ENCODE measurements around the gene BRCC3.

The BRCC3 gene

DNA sequence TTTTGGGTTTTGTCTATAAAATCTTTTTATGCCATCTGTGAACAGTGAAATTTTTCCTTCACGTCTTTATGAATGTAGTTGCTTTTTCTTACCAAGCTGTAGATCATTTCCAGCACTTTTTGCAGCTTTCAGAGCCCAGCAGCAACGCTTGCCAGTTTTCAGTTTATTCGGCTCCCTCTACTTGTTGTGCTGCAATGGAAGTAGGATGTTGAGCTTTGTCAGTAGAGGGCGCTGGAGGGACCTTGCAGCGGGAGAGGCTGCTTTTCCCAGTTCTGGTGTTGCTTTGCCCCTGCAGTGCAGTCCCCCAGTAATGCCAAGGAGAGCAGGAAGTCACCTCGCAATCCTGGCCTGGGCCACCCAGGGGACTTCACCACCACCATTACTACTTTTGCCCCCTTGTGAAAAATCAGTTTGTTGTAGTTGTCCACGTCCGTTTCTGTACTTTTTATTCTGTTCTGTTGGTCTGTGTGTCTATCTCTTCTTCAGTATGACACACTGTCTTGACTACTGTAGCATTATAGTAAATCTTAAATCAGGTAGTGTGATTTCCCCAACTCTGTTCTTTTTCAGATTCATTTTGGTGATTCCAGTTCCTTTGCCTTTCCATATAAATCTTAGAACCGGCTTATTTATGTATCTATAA lies 22.2 kb upstream of the BRCC3 start:
- TF ChIP-seq, protein P1, sequence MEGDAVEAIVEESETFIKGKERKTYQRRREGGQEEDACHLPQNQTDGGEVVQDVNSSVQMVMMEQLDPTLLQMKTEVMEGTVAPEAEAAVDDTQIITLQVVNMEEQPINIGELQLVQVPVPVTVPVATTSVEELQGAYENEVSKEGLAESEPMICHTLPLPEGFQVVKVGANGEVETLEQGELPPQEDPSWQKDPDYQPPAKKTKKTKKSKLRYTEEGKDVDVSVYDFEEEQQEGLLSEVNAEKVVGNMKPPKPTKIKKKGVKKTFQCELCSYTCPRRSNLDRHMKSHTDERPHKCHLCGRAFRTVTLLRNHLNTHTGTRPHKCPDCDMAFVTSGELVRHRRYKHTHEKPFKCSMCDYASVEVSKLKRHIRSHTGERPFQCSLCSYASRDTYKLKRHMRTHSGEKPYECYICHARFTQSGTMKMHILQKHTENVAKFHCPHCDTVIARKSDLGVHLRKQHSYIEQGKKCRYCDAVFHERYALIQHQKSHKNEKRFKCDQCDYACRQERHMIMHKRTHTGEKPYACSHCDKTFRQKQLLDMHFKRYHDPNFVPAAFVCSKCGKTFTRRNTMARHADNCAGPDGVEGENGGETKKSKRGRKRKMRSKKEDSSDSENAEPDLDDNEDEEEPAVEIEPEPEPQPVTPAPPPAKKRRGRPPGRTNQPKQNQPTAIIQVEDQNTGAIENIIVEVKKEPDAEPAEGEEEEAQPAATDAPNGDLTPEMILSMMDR (IDR thresholded peaks at IDR 0.05; ENCODE audit: low read length) = peak; percentile 51
- TF ChIP-seq EZH2phosphoT487 (IDR thresholded peaks at IDR 0.05; ENCODE audit: low read length) (no peak), EZH2 (optimal IDR thresholded peaks at IDR 0.05; ENCODE audit: low read depth, low read length) (no peak)
- no peak overlapping the region for H3K27ac ChIP-seq (ENCODE audit: low read length)
- H3K36me3 ChIP-seq (replicated peaks; ENCODE audit: insufficient read depth, low read length) = no peaks in the 10 kb centered on the region
- no peak overlapping the region for H3K4me3 ChIP-seq (ENCODE audit: low read length)
- H4K20me1 ChIP-seq (ENCODE audit: insufficient read depth, low read length) = no peaks in the 10 kb centered on the region
- no peaks in the 10 kb centered on the region for H3K9me2 ChIP-seq (replicated peaks; ENCODE audit: insufficient read depth, low read length)
- H3K79me2 ChIP-seq (ENCODE audit: low read length) = 0 out of 2 replicates have a peak, but pooled peaks cover 3% of the 10 kb centered on the region
- H3K27me3 ChIP-seq (replicated peaks; ENCODE audit: insufficient read depth, low read length) = no peaks in the 10 kb centered on the region
- no peak overlapping the region for H3K4me2 ChIP-seq (ENCODE audit: low read depth, low read length)
- H2AFZ ChIP-seq (ENCODE audit: low read length) = no peak overlapping the region
- DNase-seq = no peak
- no peaks in the 10 kb centered on the region for H3K4me1 ChIP-seq (ENCODE audit: low read length)
- no peaks in the 10 kb centered on the region for H3F3A ChIP-seq (ENCODE audit: insufficient read depth, low read length)
- no peak overlapping the region for H3K9ac ChIP-seq (ENCODE audit: low read length)
- no peaks in the 10 kb centered on the region for H3K9me3 ChIP-seq (replicated peaks; ENCODE audit: insufficient read depth, low read length)

DNA sequence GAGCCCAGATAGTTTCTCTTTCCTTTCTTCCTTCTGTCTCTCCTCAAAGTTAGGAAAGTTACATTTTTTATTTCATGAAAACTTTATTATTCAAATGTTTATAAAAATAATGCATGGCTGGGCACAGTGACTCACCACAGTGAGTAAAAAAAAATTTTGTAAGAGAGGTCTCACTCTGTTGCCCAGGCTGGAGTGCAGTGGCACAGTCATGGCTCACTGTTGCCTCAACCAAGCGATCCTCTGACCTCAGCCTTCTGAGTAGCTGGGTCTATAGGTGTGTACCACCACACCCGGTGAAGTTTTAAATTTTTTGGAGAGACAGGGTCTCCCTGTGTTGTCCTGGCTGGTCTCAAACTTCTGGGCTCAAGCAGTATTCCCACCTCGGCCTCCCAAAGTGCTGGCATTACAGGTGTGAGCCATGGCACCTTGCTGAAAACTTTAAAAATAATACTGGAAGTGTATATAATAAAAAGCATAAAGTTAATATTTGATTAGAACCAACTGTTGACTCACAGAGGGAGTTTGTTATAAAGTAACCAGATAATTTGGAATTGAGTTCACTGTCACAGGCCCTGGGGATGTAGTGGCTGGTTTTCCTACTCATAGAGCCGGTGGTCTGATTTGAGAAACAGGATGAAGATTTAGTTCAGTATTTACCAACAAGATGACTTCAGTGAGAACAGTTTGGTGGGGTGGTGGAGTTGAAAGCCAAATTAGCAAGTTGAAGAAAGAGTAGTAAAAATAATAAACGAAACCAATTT lies 18.4 kb upstream of the BRCC3 start:
- Histone ChIP-seq H3K9ac (ENCODE audit: low read length) (no peak overlapping the region), H3K27me3 (replicated peaks; ENCODE audit: insufficient read depth, low read length) (no peaks in the 10 kb centered on the region), H3K27ac (ENCODE audit: low read length) (no peak overlapping the region), H3K9me3 (replicated peaks; ENCODE audit: insufficient read depth, low read length) (no peaks in the 10 kb centered on the region), H3K79me2 (ENCODE audit: low read length) (no peaks in the 10 kb centered on the region), H3K36me3 (replicated peaks; ENCODE audit: insufficient read depth, low read length) (no peaks in the 10 kb centered on the region), H2AFZ (ENCODE audit: low read length) (no peak overlapping the region), H3K4me2 (ENCODE audit: low read depth, low read length) (no peak overlapping the region), H3K4me3 (ENCODE audit: low read length) (no peak overlapping the region), H4K20me1 (ENCODE audit: insufficient read depth, low read length) (no peaks in the 10 kb centered on the region), H3F3A (ENCODE audit: insufficient read depth, low read length) (no peaks in the 10 kb centered on the region), H3K9me2 (replicated peaks; ENCODE audit: insufficient read depth, low read length) (no peaks in the 10 kb centered on the region), H3K4me1 (ENCODE audit: low read length) (0 out of 2 replicates have a peak, but pooled peaks cover 4% of the 10 kb centered on the region)
- no peak for DNase-seq
- TF ChIP-seq, protein P1 (IDR thresholded peaks at IDR 0.05; ENCODE audit: low read length) = no peak
- TF ChIP-seq EZH2phosphoT487 (IDR thresholded peaks at IDR 0.05; ENCODE audit: low read length) (no peak), EZH2 (optimal IDR thresholded peaks at IDR 0.05; ENCODE audit: low read depth, low read length) (no peak)

DNA sequence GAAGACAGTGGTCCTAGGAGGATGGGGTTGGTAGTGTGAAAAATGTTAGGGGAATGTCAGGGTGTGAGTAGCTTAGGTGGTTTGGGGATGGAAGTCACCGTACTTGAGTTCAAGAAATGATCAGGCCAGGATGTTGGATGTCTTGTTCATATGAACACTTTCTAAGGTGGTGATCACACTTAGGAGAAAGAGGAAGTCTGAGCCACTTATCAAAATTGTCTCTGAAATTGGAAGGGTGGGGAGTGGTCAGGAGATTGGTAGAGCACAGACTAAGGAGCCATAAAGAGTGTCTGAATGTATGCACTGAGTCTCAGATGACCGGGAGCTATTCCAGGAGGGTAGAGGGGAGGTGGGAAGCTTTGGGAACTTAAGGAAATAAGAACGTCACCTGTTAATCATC lies 17.7 kb upstream of the BRCC3 start:
- H3K27ac ChIP-seq (ENCODE audit: low read length) = no peak overlapping the region
- H3K4me3 ChIP-seq (ENCODE audit: low read length) = no peak overlapping the region
- TF ChIP-seq, protein P1 (IDR thresholded peaks at IDR 0.05; ENCODE audit: low read length) = no peak
- TF ChIP-seq EZH2phosphoT487 (IDR thresholded peaks at IDR 0.05; ENCODE audit: low read length) (no peak), EZH2 (optimal IDR thresholded peaks at IDR 0.05; ENCODE audit: low read depth, low read length) (no peak)
- no peaks in the 10 kb centered on the region for H3K36me3 ChIP-seq (replicated peaks; ENCODE audit: insufficient read depth, low read length)
- no peak overlapping the region for H3K9ac ChIP-seq (ENCODE audit: low read length)
- H3K4me1 ChIP-seq (ENCODE audit: low read length) = 0 out of 2 replicates have a peak, but pooled peaks cover 4% of the 10 kb centered on the region
- no peaks in the 10 kb centered on the region for H3F3A ChIP-seq (ENCODE audit: insufficient read depth, low read length)
- H3K9me3 ChIP-seq (replicated peaks; ENCODE audit: insufficient read depth, low read length) = no peaks in the 10 kb centered on the region
- H3K4me2 ChIP-seq (ENCODE audit: low read depth, low read length) = no peak overlapping the region
- DNase-seq = no peak
- H2AFZ ChIP-seq (ENCODE audit: low read length) = no peak overlapping the region
- no peaks in the 10 kb centered on the region for H3K27me3 ChIP-seq (replicated peaks; ENCODE audit: insufficient read depth, low read length)
- no peaks in the 10 kb centered on the region for H3K79me2 ChIP-seq (ENCODE audit: low read length)
- H4K20me1 ChIP-seq (ENCODE audit: insufficient read depth, low read length) = no peaks in the 10 kb centered on the region
- H3K9me2 ChIP-seq (replicated peaks; ENCODE audit: insufficient read depth, low read length) = no peaks in the 10 kb centered on the region

Data from MM.1S (cell line).